IPS-15b (cell line): Measurements from ENCODE around the gene LRMDA.
"Not testable (repeated sequence)": the region's sequence is repeated elsewhere in the genome, so short reads cannot be mapped to it uniquely, and the experiment has no call there.

Source experiments
- H3K27me3 ChIP-seq: one replicate; pipeline ENCODE4 v1.6.1; 2013; ENCODE audit warnings: low read length; ENCODE audit not compliant: control insufficient read depth, insufficient read depth
- H3K36me3 ChIP-seq: one replicate; pipeline ENCODE4 v1.6.1; 2013; ENCODE audit warnings: low read length; ENCODE audit not compliant: control insufficient read depth, insufficient read depth
- H3K4me1 ChIP-seq: one replicate; pipeline ENCODE4 v1.6.1; 2013; ENCODE audit warnings: mild to moderate bottlenecking, low read length; ENCODE audit not compliant: control insufficient read depth, insufficient read depth
- H3K4me3 ChIP-seq: one replicate; pipeline ENCODE4 v1.5.1; 2013; ENCODE audit warnings: low read depth, low read length
- H3K9ac ChIP-seq: one replicate; pipeline ENCODE4 v1.6.1; 2013; ENCODE audit warnings: low read depth, mild to moderate bottlenecking, low read length
- H3K9me3 ChIP-seq: one replicate; pipeline ENCODE4 v1.6.1; 2013; ENCODE audit warnings: mild to moderate bottlenecking, low read length; ENCODE audit not compliant: control insufficient read depth, insufficient read depth

The LRMDA gene

GRCh38 chr10:76052682-76053503 is 621.5 kb downstream of the LRMDA start:
- peaks cover 6% of the 10 kb centered on the region for H3K9me3 ChIP-seq
- H3K4me1 ChIP-seq: no peaks in the 10 kb centered on the region
- no peaks in the 10 kb centered on the region for H3K27me3 ChIP-seq
- no peak overlapping the region for H3K4me3 ChIP-seq
- H3K36me3 ChIP-seq: no peaks in the 10 kb centered on the region
- H3K9ac ChIP-seq: no peak overlapping the region

- Histone ChIP-seq H3K4me3 (no peak overlapping the region), H3K36me3 (no peaks in the 10 kb centered on the region)
Measured at GRCh38 chr10:76055466-76055865, 624.0 kb downstream of the LRMDA start.

GRCh38 chr10:76055963-76056362 is 624.5 kb downstream of the LRMDA start:
- Histone ChIP-seq H3K4me3 (no peak overlapping the region), H3K36me3 (no peaks in the 10 kb centered on the region), H3K4me1 (no peaks in the 10 kb centered on the region), H3K27me3 (no peaks in the 10 kb centered on the region), H3K9me3 (peaks cover 6% of the 10 kb centered on the region), H3K9ac (no peak overlapping the region)

More at GRCh38 chr10:76055466-76055865, 624.0 kb downstream of the LRMDA start:
- H3K4me1 ChIP-seq: no peaks in the 10 kb centered on the region
- no peaks in the 10 kb centered on the region for H3K27me3 ChIP-seq
- H3K9ac ChIP-seq: no peak overlapping the region
- peaks cover 6% of the 10 kb centered on the region for H3K9me3 ChIP-seq

GRCh38 chr10:76060993-76061392 is 629.6 kb downstream of the LRMDA start:
- H3K27me3 ChIP-seq, H3K4me1 ChIP-seq, H3K4me3 ChIP-seq, H3K36me3 ChIP-seq, H3K9ac ChIP-seq, H3K9me3 ChIP-seq: not testable (repeated sequence)

GRCh38 chr10:76066457-76066856 is 635.0 kb downstream of the LRMDA start:
- no peaks in the 10 kb centered on the region for H3K9me3 ChIP-seq
- H3K36me3 ChIP-seq: no peaks in the 10 kb centered on the region
- H3K27me3 ChIP-seq: no peaks in the 10 kb centered on the region
- no peaks in the 10 kb centered on the region for H3K4me1 ChIP-seq
- H3K4me3 ChIP-seq: no peak overlapping the region
- no peak overlapping the region for H3K9ac ChIP-seq

- H3K27me3 ChIP-seq: no peaks in the 10 kb centered on the region
- H3K4me3 ChIP-seq: no peak overlapping the region
- H3K9ac ChIP-seq: no peak overlapping the region
- no peaks in the 10 kb centered on the region for H3K4me1 ChIP-seq
- H3K9me3 ChIP-seq: no peaks in the 10 kb centered on the region
- no peaks in the 10 kb centered on the region for H3K36me3 ChIP-seq
Measured at GRCh38 chr10:76067447-76067846, 636.0 kb downstream of the LRMDA start.

GRCh38 chr10:76068856-76069255 is 637.4 kb downstream of the LRMDA start:
- Histone ChIP-seq H3K9me3 (no peaks in the 10 kb centered on the region), H3K27me3 (no peaks in the 10 kb centered on the region), H3K9ac (no peak overlapping the region), H3K36me3 (no peaks in the 10 kb centered on the region), H3K4me3 (no peak overlapping the region), H3K4me1 (no peaks in the 10 kb centered on the region)

- no peak overlapping the region for H3K9ac ChIP-seq
- no peaks in the 10 kb centered on the region for H3K27me3 ChIP-seq
- no peak overlapping the region for H3K4me3 ChIP-seq
- no peaks in the 10 kb centered on the region for H3K4me1 ChIP-seq
- H3K9me3 ChIP-seq: no peaks in the 10 kb centered on the region
- no peaks in the 10 kb centered on the region for H3K36me3 ChIP-seq
Measured at GRCh38 chr10:76070916-76071315, 639.5 kb downstream of the LRMDA start.

GRCh38 chr10:76071653-76072365 is 640.4 kb downstream of the LRMDA start:
- H3K9me3 ChIP-seq: no peaks in the 10 kb centered on the region
- no peaks in the 10 kb centered on the region for H3K27me3 ChIP-seq
- H3K4me3 ChIP-seq: no peak overlapping the region
- no peak overlapping the region for H3K9ac ChIP-seq
- no peaks in the 10 kb centered on the region for H3K4me1 ChIP-seq
- no peaks in the 10 kb centered on the region for H3K36me3 ChIP-seq

GRCh38 chr10:76072384-76072783 is 641.0 kb downstream of the LRMDA start:
- no peaks in the 10 kb centered on the region for H3K27me3 ChIP-seq
- no peak overlapping the region for H3K9ac ChIP-seq
- no peaks in the 10 kb centered on the region for H3K4me1 ChIP-seq
- H3K9me3 ChIP-seq: no peaks in the 10 kb centered on the region
- no peaks in the 10 kb centered on the region for H3K36me3 ChIP-seq
- H3K4me3 ChIP-seq: no peak overlapping the region

GRCh38 chr10:76073524-76073923 is 642.1 kb downstream of the LRMDA start:
- no peaks in the 10 kb centered on the region for H3K4me1 ChIP-seq
- no peak overlapping the region for H3K4me3 ChIP-seq
- H3K36me3 ChIP-seq: no peaks in the 10 kb centered on the region
- H3K27me3 ChIP-seq: no peaks in the 10 kb centered on the region
- no peaks in the 10 kb centered on the region for H3K9me3 ChIP-seq
- no peak overlapping the region for H3K9ac ChIP-seq

GRCh38 chr10:76074659-76075058 is 643.2 kb downstream of the LRMDA start:
- Histone ChIP-seq H3K4me1 (no peaks in the 10 kb centered on the region), H3K9ac (no peak overlapping the region), H3K9me3 (no peaks in the 10 kb centered on the region), H3K27me3 (no peaks in the 10 kb centered on the region), H3K36me3 (no peaks in the 10 kb centered on the region), H3K4me3 (no peak overlapping the region)
